ENCODE measurements around the gene SMIM35.
"Not testable (repeated sequence)": the region's sequence is repeated elsewhere in the genome, so short reads cannot be mapped to it uniquely, and the experiment has no call there.

SMIM35 gene

GRCh38 chr11:117979481-117980211 is 107.1 kb downstream of the SMIM35 start:
- Histone ChIP-seq H3K27ac (ENCODE audit: low read length) (no peak overlapping the region), H3K9me3 (ENCODE audit: control insufficient read depth, low read depth, low read length) (no peaks in the 10 kb centered on the region), H3K27me3 (ENCODE audit: control insufficient read depth, insufficient read depth, low read length) (peaks cover 5% of the 10 kb centered on the region), H3K4me3 (ENCODE audit: low read length) (no peak overlapping the region), H3K36me3 (ENCODE audit: control insufficient read depth, low read depth, low read length) (no peaks in the 10 kb centered on the region), H3K4me1 (ENCODE audit: control insufficient read depth, low read depth, low read length) (no peaks in the 10 kb centered on the region), H3K9ac (ENCODE audit: low read length) (no peak overlapping the region)

GRCh38 chr11:117978991-117979390 is 107.8 kb downstream of the SMIM35 start:
- Histone ChIP-seq H3K4me3 (ENCODE audit: low read length) (no peak overlapping the region), H3K36me3 (ENCODE audit: control insufficient read depth, low read depth, low read length) (no peaks in the 10 kb centered on the region), H3K4me1 (ENCODE audit: control insufficient read depth, low read depth, low read length) (no peaks in the 10 kb centered on the region), H3K27ac (ENCODE audit: low read length) (no peak overlapping the region), H3K9ac (ENCODE audit: low read length) (no peak overlapping the region), H3K27me3 (ENCODE audit: control insufficient read depth, insufficient read depth, low read length) (no peaks in the 10 kb centered on the region), H3K9me3 (ENCODE audit: control insufficient read depth, low read depth, low read length) (no peaks in the 10 kb centered on the region)

GRCh38 chr11:117978291-117978910 is 108.4 kb downstream of the SMIM35 start:
- not testable (repeated sequence) for H3K27me3 ChIP-seq (ENCODE audit: control insufficient read depth, insufficient read depth, low read length); H3K4me3 ChIP-seq (ENCODE audit: low read length); H3K9ac ChIP-seq (ENCODE audit: low read length); H3K9me3 ChIP-seq (ENCODE audit: control insufficient read depth, low read depth, low read length); H3K4me1 ChIP-seq (ENCODE audit: control insufficient read depth, low read depth, low read length); H3K27ac ChIP-seq (ENCODE audit: low read length); H3K36me3 ChIP-seq (ENCODE audit: control insufficient read depth, low read depth, low read length)

GRCh38 chr11:117977612-117978264 is 109.0 kb downstream of the SMIM35 start:
- not testable (repeated sequence) for H3K9me3 ChIP-seq (ENCODE audit: control insufficient read depth, low read depth, low read length); H3K27me3 ChIP-seq (ENCODE audit: control insufficient read depth, insufficient read depth, low read length); H3K4me3 ChIP-seq (ENCODE audit: low read length); H3K27ac ChIP-seq (ENCODE audit: low read length); H3K9ac ChIP-seq (ENCODE audit: low read length); H3K36me3 ChIP-seq (ENCODE audit: control insufficient read depth, low read depth, low read length); H3K4me1 ChIP-seq (ENCODE audit: control insufficient read depth, low read depth, low read length)

GRCh38 chr11:117977029-117977428 is 109.7 kb downstream of the SMIM35 start:
- no peak overlapping the region for H3K9ac ChIP-seq (ENCODE audit: low read length)
- no peaks in the 10 kb centered on the region for H3K4me1 ChIP-seq (ENCODE audit: control insufficient read depth, low read depth, low read length)
- H3K36me3 ChIP-seq (ENCODE audit: control insufficient read depth, low read depth, low read length): no peaks in the 10 kb centered on the region
- H3K9me3 ChIP-seq (ENCODE audit: control insufficient read depth, low read depth, low read length): no peaks in the 10 kb centered on the region
- H3K27me3 ChIP-seq (ENCODE audit: control insufficient read depth, insufficient read depth, low read length): no peaks in the 10 kb centered on the region
- H3K27ac ChIP-seq (ENCODE audit: low read length): no peak overlapping the region
- H3K4me3 ChIP-seq (ENCODE audit: low read length): no peak overlapping the region

- Histone ChIP-seq H3K9ac (ENCODE audit: low read length) (no peak overlapping the region), H3K4me1 (ENCODE audit: control insufficient read depth, low read depth, low read length) (no peaks in the 10 kb centered on the region)
These were observed 110.3 kb downstream of the SMIM35 start for GRCh38 chr11:117976445-117976844.

GRCh38 chr11:117973503-117973860 is 113.3 kb downstream of the SMIM35 start:
- H3K9me3 ChIP-seq (ENCODE audit: control insufficient read depth, low read depth, low read length): no peaks in the 10 kb centered on the region
- no peak overlapping the region for H3K4me3 ChIP-seq (ENCODE audit: low read length)
- H3K27me3 ChIP-seq (ENCODE audit: control insufficient read depth, insufficient read depth, low read length): no peaks in the 10 kb centered on the region
- no peaks in the 10 kb centered on the region for H3K4me1 ChIP-seq (ENCODE audit: control insufficient read depth, low read depth, low read length)
- H3K27ac ChIP-seq (ENCODE audit: low read length): no peak overlapping the region
- H3K36me3 ChIP-seq (ENCODE audit: control insufficient read depth, low read depth, low read length): no peaks in the 10 kb centered on the region
- no peak overlapping the region for H3K9ac ChIP-seq (ENCODE audit: low read length)

More at GRCh38 chr11:117976445-117976844, 110.3 kb downstream of the SMIM35 start:
- Histone ChIP-seq H3K9me3 (ENCODE audit: control insufficient read depth, low read depth, low read length) (no peaks in the 10 kb centered on the region), H3K27ac (ENCODE audit: low read length) (no peak overlapping the region), H3K27me3 (ENCODE audit: control insufficient read depth, insufficient read depth, low read length) (no peaks in the 10 kb centered on the region), H3K36me3 (ENCODE audit: control insufficient read depth, low read depth, low read length) (no peaks in the 10 kb centered on the region), H3K4me3 (ENCODE audit: low read length) (no peak overlapping the region)

- no peaks in the 10 kb centered on the region for H3K36me3 ChIP-seq (ENCODE audit: control insufficient read depth, low read depth, low read length)
- no peaks in the 10 kb centered on the region for H3K4me1 ChIP-seq (ENCODE audit: control insufficient read depth, low read depth, low read length)
- no peak overlapping the region for H3K4me3 ChIP-seq (ENCODE audit: low read length)
- H3K9me3 ChIP-seq (ENCODE audit: control insufficient read depth, low read depth, low read length): no peaks in the 10 kb centered on the region
- no peak overlapping the region for H3K9ac ChIP-seq (ENCODE audit: low read length)
- no peak overlapping the region for H3K27ac ChIP-seq (ENCODE audit: low read length)
- no peaks in the 10 kb centered on the region for H3K27me3 ChIP-seq (ENCODE audit: control insufficient read depth, insufficient read depth, low read length)
These were observed 113.9 kb downstream of the SMIM35 start for GRCh38 chr11:117972629-117973502.

GRCh38 chr11:117972044-117972443 is 114.7 kb downstream of the SMIM35 start:
- H3K27me3 ChIP-seq (ENCODE audit: control insufficient read depth, insufficient read depth, low read length): no peaks in the 10 kb centered on the region
- no peaks in the 10 kb centered on the region for H3K36me3 ChIP-seq (ENCODE audit: control insufficient read depth, low read depth, low read length)
- no peaks in the 10 kb centered on the region for H3K4me1 ChIP-seq (ENCODE audit: control insufficient read depth, low read depth, low read length)
- no peaks in the 10 kb centered on the region for H3K9me3 ChIP-seq (ENCODE audit: control insufficient read depth, low read depth, low read length)
- no peak overlapping the region for H3K27ac ChIP-seq (ENCODE audit: low read length)
- H3K9ac ChIP-seq (ENCODE audit: low read length): no peak overlapping the region
- no peak overlapping the region for H3K4me3 ChIP-seq (ENCODE audit: low read length)

GRCh38 chr11:117970400-117971024 is 116.3 kb downstream of the SMIM35 start:
- Histone ChIP-seq H3K4me1 (ENCODE audit: control insufficient read depth, low read depth, low read length) (no peaks in the 10 kb centered on the region), H3K27ac (ENCODE audit: low read length) (no peak overlapping the region), H3K9ac (ENCODE audit: low read length) (no peak overlapping the region), H3K27me3 (ENCODE audit: control insufficient read depth, insufficient read depth, low read length) (no peaks in the 10 kb centered on the region), H3K36me3 (ENCODE audit: control insufficient read depth, low read depth, low read length) (no peaks in the 10 kb centered on the region), H3K4me3 (ENCODE audit: low read length) (no peak overlapping the region), H3K9me3 (ENCODE audit: control insufficient read depth, low read depth, low read length) (no peaks in the 10 kb centered on the region)

All from iPS-18a (cell line).